Breast epithelium (tissue), 4 donors: Measurements from ENCODE around the gene MTCL1. TPM values are rescaled to one million over a fixed set of nuclear protein-coding genes. Genes with fewer than 3 reads are reported as not detected.

Source experiments
- DNase-seq, 2 donors: peaks; one replicate each; pipeline ENCODE4 v3.0.0-alpha.2; 2019; ENCODE audit warnings: low spot score in 2 of 2
- H3K27ac ChIP-seq, 2 donors: fragments of 200-600 bp; sonication (generic) in 1 of 2; one replicate each; pipeline ENCODE4 v1.5.1; 2016 to 2019; ENCODE audit warnings: mild to moderate bottlenecking in 1 of 2
- H3K27me3 ChIP-seq, 2 donors: fragments of 200-600 bp; sonication (generic) in 1 of 2; one replicate each; pipeline versions ENCODE4 v1.5.1 to v1.6.0; 2017 to 2019; ENCODE audit warnings: control low read depth in 1 of 2, mild to moderate bottlenecking in 1 of 2
- H3K36me3 ChIP-seq: fragments of 200-600 bp; one replicate; pipeline ENCODE4 v1.5.1; 2019
- H3K4me1 ChIP-seq, 2 donors: fragments of 200-600 bp; sonication (generic); one replicate each; pipeline ENCODE4 v1.5.1; 2016 to 2019; ENCODE audit warnings: control low read depth in 1 of 2
- H3K4me3 ChIP-seq, 3 donors: fragments of 200-600 bp; sonication (generic); 1 replicate in 2 of 3; 2 replicates in 1 of 3; pipeline ENCODE4 v1.5.1; 2016 to 2019; ENCODE audit warnings: mild to moderate bottlenecking in 3 of 3, moderate library complexity in 2 of 3
- H3K9me3 ChIP-seq, 2 donors: fragments of 200-600 bp; sonication (generic) in 1 of 2; one replicate each; pipeline ENCODE4 v1.5.1; 2016 to 2019; ENCODE audit warnings: control low read depth in 1 of 2
- POLR2A ChIP-seq: fragments of 450-650 bp; IDR thresholded peaks from one replicate; pipeline ENCODE4 v1.6.1; 2016; ENCODE audit warnings: antibody characterized with exemption, mild to moderate bottlenecking, moderate library complexity
- POLR2AphosphoS5 ChIP-seq, 3 donors: sonication (generic); formaldehyde crosslinking; IDR thresholded peaks; one replicate each; pipeline ENCODE4 v1.6.1; 2017; ENCODE audit warnings: antibody characterized with exemption in 3 of 3
- intact Hi-C: fragments of 100-400 bp; cut with DNase I; formaldehyde crosslinking; loops from one replicate; pipeline ENCODE4 v1.15.1; 2023; ENCODE audit warnings: low total_unique reads
- total RNA-seq, 3 donors: library from RNA; depleted of rRNA; stranded (reverse); fragments of >200 nt; gene quantifications; one replicate each; pipeline ENCODE4 v1.1.0, GENCODE V29; 2016
- TF ChIP-seq, protein P1 (sequence below), 3 donors: fragments of 450-650 bp; IDR thresholded peaks; one replicate each; pipeline ENCODE4 v1.5.1; 2016 to 2017; ENCODE audit warnings: antibody characterized with exemption in 3 of 3, mild to moderate bottlenecking in 3 of 3, moderate library complexity in 3 of 3

Gene MTCL1
- total RNA-seq, 3 donors from 2014 or later, result 4.9 to 9.1 (median 7.2) TPM

DNA sequence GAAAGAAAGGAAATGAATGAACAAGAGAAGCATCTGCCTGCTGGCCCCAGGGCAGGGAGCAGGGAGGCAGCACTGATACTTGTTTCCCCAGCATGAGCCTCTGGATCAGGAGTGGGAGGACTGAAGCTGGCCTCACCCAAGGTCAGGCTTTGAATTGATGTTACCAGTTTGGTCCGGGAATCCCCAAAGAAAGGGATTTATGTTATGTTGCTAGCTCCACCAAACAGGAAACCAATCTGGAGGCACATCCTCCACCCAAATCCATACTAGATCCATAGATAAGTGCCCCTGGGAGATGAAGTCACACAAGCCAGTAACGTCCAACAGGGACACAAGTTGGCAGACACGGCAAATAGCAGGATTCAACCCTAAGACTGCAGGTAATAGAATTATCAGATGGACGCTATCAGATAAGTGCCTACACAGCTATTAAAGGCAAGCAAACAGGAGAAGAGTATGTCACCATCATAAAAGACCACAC, 85.9 kb downstream of the MTCL1 start:
- no peaks in the 10 kb centered on the region for H3K4me1 ChIP-seq
- no peak overlapping the region for H3K27ac ChIP-seq
- intact Hi-C loops, result no loop called here
- H3K9me3 ChIP-seq, result no peaks in the 10 kb centered on the region
- DNase-seq, result no peak
- H3K36me3 ChIP-seq, result no peaks in the 10 kb centered on the region
- no peak for TF ChIP-seq POLR2A
- no peak for TF ChIP-seq POLR2AphosphoS5 (IDR thresholded peaks at IDR 0.05)
- H3K27me3 ChIP-seq, result no peaks in the 10 kb centered on the region
- H3K4me3 ChIP-seq, result no peak overlapping the region

- TF ChIP-seq POLR2AphosphoS5 (IDR thresholded peaks at IDR 0.05), result no peak
- TF ChIP-seq, protein P1, sequence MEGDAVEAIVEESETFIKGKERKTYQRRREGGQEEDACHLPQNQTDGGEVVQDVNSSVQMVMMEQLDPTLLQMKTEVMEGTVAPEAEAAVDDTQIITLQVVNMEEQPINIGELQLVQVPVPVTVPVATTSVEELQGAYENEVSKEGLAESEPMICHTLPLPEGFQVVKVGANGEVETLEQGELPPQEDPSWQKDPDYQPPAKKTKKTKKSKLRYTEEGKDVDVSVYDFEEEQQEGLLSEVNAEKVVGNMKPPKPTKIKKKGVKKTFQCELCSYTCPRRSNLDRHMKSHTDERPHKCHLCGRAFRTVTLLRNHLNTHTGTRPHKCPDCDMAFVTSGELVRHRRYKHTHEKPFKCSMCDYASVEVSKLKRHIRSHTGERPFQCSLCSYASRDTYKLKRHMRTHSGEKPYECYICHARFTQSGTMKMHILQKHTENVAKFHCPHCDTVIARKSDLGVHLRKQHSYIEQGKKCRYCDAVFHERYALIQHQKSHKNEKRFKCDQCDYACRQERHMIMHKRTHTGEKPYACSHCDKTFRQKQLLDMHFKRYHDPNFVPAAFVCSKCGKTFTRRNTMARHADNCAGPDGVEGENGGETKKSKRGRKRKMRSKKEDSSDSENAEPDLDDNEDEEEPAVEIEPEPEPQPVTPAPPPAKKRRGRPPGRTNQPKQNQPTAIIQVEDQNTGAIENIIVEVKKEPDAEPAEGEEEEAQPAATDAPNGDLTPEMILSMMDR (IDR thresholded peaks at IDR 0.05), result no peak
- no peak for TF ChIP-seq POLR2A
- Histone ChIP-seq H3K36me3 (no peaks in the 10 kb centered on the region), H3K27ac (no peak overlapping the region), H3K9me3 (no peaks in the 10 kb centered on the region), H3K4me1 (no peaks in the 10 kb centered on the region), H3K27me3 (no peaks in the 10 kb centered on the region), H3K4me3 (no peak overlapping the region)
- DNase-seq, result no peak
- intact Hi-C loops, result no loop called here
Measured at GRCh38 chr18:8792688-8793316, 87.4 kb downstream of the MTCL1 start.

GRCh38 chr18:8793445-8794155, 88.2 kb downstream of the MTCL1 start:
- H3K27me3 ChIP-seq, result no peaks in the 10 kb centered on the region
- H3K27ac ChIP-seq, result no peak overlapping the region
- H3K9me3 ChIP-seq, result no peaks in the 10 kb centered on the region

DNA sequence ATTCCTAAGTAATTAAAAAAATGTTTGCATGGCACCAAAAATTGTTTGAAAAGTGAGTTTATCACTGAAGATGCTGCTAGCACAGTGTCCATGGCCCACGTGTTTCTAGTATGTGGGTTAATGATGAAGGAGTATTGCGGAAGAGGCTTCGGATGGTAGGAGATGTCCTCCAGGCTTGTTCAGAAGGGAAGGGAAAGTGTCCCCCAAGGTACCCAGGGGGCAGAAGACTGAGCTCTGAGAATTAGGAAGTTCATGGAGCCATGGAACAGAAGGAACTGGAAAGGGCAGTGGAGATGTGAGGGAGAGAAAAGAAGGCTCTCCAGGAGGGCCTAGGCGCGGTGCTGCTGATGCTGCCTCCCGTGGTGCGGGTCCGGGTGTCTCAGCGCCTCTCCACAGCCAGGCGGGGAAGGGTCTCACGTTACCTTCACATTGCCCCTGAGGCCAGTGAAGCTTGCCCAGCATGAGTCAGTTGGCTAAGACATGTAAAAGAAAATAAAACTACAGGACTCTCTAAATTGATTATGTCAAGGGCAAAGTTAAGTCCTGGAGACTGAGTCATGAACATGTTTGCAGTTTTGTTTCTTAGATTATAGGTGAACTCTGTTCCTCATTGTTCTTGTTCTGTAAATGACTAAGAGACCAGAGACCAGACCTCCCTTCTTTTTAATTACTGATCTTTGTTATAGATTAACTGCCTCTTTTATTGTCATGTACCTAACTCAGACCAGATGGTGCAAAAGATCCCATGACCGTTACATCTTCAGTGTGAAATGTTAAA, 89.0 kb downstream of the MTCL1 start:
- Histone ChIP-seq H3K27ac (no peak overlapping the region), H3K4me1 (no peaks in the 10 kb centered on the region), H3K27me3 (no peaks in the 10 kb centered on the region), H3K4me3 (no peak overlapping the region), H3K36me3 (no peaks in the 10 kb centered on the region), H3K9me3 (no peaks in the 10 kb centered on the region)
- DNase-seq, result no peak
- intact Hi-C loops, result no loop called here
- TF ChIP-seq, protein P1 (IDR thresholded peaks at IDR 0.05), result no peak
- TF ChIP-seq POLR2AphosphoS5 (IDR thresholded peaks at IDR 0.05) (no peak), POLR2A (no peak)

More at GRCh38 chr18:8793445-8794155, 88.2 kb downstream of the MTCL1 start:
- no peaks in the 10 kb centered on the region for H3K36me3 ChIP-seq
- TF ChIP-seq POLR2A (no peak), POLR2AphosphoS5 (IDR thresholded peaks at IDR 0.05) (no peak)
- TF ChIP-seq, protein P1 (IDR thresholded peaks at IDR 0.05), result no peak
- no peak overlapping the region for H3K4me3 ChIP-seq
- intact Hi-C loops, result no loop called here
- H3K4me1 ChIP-seq, result no peaks in the 10 kb centered on the region
- no peak for DNase-seq

DNA sequence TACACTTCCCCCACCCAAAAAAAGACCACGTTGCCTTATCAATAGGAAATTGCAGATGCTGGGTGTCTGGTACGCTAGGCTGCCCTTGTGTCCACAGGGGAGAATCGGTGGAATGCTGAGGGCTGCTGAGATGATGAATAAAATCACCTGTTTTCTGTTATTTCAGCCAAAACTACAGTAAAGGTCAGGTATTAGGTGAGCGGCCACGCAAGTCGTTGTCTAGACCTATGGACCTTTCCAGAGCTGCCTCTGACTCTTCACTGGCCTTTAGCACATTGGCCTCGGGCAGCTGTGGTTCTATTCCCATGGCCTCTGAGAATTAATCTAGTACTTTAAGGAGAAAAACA, 89.6 kb downstream of the MTCL1 start:
- Histone ChIP-seq H3K4me3 (no peak overlapping the region), H3K27ac (no peak overlapping the region), H3K36me3 (no peaks in the 10 kb centered on the region), H3K27me3 (no peaks in the 10 kb centered on the region), H3K9me3 (no peaks in the 10 kb centered on the region), H3K4me1 (no peaks in the 10 kb centered on the region)
- TF ChIP-seq, protein P1 (IDR thresholded peaks at IDR 0.05), result no peak
- TF ChIP-seq POLR2AphosphoS5 (IDR thresholded peaks at IDR 0.05) (no peak), POLR2A (no peak)
- no peak for DNase-seq
- intact Hi-C loops, result no loop called here
